Measurements from ENCODE around the gene CEP20.

CEP20 gene

GRCh38 chr16:15836965-15837611 is 51.3 kb downstream of the CEP20 start:
- FAIRE-seq (no peak), DNase-seq (ENCODE audit: extremely low spot score, insufficient read length, low read depth) (no peak)

DNA sequence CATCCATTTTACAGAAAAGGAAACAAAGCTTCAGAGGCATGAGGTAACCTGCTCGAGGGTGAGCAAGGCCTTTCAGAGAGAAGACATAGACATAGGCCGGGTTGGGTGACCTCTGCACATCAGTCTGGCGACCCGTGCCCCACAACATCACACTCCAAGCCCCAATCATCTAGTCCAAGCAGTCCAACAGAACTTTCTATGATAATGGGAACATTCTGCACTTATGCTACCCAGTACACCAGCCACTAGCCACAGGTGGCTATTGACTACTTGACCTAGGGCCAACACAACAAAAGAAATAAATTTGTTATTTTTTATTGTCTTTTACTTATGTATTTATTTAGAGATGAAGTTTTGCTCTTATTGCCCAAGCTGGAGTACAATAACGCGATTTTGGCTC is 52.3 kb downstream of the CEP20 start:
- FAIRE-seq, result no peak
- DNase-seq (ENCODE audit: extremely low spot score, insufficient read length, low read depth), result no peak

GRCh38 chr16:15835136-15835878 is 53.1 kb downstream of the CEP20 start:
- FAIRE-seq (no peak), DNase-seq (ENCODE audit: extremely low spot score, insufficient read length, low read depth) (no peak)

DNA sequence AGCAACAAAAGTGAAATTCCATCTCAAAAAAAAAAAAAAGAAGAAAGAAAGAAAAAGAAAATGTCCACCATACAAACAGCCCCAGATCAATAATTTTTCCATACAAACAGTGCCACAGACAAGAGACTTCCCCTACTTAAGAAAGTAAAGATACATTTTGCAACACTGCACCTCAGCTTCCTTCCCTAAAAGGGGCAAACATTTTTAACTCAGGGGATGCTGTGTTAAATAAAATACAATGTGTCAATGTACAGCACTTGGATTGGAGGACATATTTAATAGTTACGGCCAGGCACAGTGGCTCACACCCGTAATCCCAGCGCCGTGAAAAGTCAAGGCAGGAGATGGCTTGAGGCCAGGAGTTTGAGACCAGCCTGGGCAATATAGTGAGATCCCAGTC is 53.9 kb downstream of the CEP20 start:
- DNase-seq (ENCODE audit: extremely low spot score, insufficient read length, low read depth) (no peak), FAIRE-seq (no peak)

GRCh38 chr16:15833541-15833940 is 54.9 kb downstream of the CEP20 start:
- DNase-seq (ENCODE audit: extremely low spot score, insufficient read length, low read depth) (no peak), FAIRE-seq (no peak)

- no peak for DNase-seq (ENCODE audit: extremely low spot score, insufficient read length, low read depth)
- no peak for FAIRE-seq
Measured at GRCh38 chr16:15832241-15832640, 56.2 kb downstream of the CEP20 start.

- DNase-seq (ENCODE audit: extremely low spot score, insufficient read length, low read depth), result no peak
- FAIRE-seq, result no peak
Measured at GRCh38 chr16:15830832-15831451, 57.5 kb downstream of the CEP20 start.

DNA sequence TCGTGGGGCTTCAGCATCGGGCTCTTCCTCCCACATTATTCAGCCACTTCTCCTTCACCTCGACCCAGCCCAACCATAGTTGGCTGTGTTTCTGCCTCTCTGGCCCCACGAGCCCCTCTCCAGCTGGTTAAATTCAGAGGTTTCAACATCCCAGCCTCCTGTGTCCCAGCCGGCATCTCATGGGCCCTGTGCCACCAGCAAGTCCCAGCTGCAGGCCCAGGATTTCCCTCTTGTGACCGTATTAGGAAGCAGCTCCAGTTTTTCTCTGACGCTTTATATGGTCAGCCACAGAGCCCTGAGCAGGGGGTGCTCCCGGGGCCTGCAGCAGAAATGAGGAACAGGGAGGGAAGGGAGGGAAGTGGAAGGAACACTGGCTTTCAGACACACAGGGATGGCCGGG is 58.9 kb downstream of the CEP20 start:
- no peak for FAIRE-seq
- DNase-seq (ENCODE audit: extremely low spot score, insufficient read length, low read depth), result no peak

GRCh38 chr16:15827709-15828343 is 60.6 kb downstream of the CEP20 start:
- FAIRE-seq (no peak), DNase-seq (ENCODE audit: extremely low spot score, insufficient read length, low read depth) (no peak)

DNA sequence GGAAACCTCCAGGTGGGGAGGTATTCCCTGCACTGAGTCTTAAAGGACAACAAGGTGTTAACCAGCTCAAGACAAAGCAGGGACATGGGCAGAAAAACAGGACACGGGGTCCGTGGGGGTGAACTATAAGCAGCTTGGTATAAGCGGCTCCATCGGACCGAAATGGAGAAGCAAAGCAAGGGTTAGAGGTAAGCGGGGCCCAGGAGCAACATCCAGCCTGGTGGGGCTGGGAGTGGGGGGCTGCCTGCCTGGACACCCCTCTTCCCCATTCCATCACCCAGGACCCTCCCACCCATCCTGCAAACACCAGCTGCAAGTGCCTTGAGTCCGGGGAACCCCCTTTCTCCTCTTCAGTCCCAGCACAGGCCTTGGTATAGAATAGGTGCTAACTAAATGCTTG is 61.1 kb downstream of the CEP20 start:
- no peak for FAIRE-seq
- no peak for DNase-seq (ENCODE audit: extremely low spot score, insufficient read length, low read depth)

GRCh38 chr16:15825750-15826305 is 62.6 kb downstream of the CEP20 start:
- DNase-seq (ENCODE audit: extremely low spot score, insufficient read length, low read depth) (no peak), FAIRE-seq (no peak)

DNA sequence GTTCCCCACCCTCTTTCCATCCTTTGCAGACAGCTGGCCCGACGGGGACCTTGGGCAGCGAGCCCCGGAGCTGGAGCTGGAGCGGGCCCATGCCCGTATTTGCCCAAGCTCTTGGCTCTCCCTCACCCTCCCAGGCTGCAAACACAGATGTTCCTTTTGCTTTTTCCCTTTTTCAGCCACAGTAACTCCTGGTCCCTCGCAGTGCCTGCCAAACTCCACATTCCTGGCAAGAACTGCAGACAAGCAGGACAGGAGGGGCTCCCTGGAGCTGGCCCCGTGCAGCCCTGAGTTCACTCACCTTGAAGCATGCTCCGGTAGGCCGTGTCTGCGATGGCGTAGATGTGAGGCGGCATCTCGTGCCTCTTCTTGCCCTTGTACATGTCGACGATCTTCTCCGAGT is 65.4 kb downstream of the CEP20 start:
- DNase-seq (ENCODE audit: extremely low spot score, insufficient read length, low read depth) (no peak), FAIRE-seq (no peak)

DNA sequence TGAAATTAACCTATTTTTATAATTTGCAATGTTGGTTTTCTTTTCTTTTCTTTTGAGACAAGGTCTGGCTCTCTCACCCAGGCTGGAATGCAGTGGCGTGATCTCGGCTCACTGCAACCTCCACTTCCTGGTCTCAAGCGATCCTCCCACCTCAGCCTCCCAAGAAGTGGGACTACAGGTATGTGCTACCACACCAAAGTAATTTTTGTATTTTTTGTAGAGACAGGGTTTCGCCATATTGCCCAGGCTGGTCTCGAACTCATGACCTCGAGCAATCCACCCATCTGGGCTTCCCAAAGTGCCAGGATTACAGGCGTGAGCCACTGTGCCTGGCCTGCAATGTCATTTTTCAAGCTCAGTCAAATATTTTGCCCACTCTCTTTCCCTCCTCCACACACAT is 67.6 kb downstream of the CEP20 start:
- FAIRE-seq (no peak), DNase-seq (ENCODE audit: extremely low spot score, insufficient read length, low read depth) (no peak)

DNA sequence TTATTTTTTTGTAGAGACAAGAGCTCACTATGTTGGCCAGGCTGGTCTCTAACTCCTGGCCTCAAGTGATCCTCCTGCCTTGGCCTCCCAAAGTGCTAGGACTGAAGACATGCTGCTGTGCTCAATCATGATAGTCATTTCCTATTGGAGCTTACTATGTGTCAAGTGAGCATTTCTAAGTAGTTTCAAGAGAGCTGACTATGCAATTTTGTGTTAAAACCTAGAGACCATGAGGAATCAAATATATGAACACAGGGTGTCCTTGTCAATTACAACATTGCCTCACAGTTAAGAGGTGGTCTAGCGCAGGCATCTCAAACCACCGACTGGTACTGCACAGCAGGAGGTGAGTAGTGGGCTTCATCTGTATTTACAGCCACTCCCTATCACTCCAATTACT is 69.4 kb downstream of the CEP20 start:
- DNase-seq (ENCODE audit: extremely low spot score, insufficient read length, low read depth) (no peak), FAIRE-seq (no peak)

DNA sequence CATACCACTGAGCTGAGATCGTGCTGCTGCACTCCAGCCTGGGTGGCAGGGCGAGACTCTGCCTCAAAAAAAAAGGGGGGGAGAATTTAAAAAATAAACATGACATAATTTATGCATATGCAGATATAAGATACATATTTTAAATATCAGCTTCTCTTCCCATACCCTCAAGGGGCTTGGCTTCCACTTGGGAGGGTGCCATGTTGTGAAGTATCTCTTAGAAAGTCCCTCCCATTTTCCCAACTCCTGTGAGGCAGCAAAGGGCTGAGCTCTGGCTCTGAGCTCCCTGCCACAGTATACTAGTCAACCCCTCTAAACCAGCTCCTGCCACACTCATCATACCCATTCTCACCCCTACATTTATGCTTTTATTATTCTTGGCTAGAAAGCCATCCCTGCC is 71.0 kb downstream of the CEP20 start:
- FAIRE-seq (no peak), DNase-seq (ENCODE audit: extremely low spot score, insufficient read length, low read depth) (no peak)

DNA sequence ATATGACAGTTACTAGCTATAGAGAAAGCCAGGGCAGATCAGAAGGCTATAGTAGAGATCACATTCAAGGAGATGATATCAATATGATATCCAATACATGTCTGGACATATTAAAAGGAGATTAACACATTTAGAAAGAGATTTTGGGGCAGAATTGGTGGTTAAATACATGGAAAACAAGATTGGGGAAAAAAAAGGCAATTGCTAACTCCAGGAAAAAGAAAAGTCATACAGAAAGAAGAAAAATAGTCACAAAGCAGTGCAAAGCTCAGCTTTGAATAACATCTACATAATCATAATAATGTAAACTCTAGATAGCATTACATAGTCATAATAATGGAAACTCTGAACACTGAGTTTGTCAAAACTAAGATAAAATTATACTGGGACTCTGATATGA is 72.2 kb downstream of the CEP20 start:
- FAIRE-seq, result no peak
- no peak for DNase-seq (ENCODE audit: extremely low spot score, insufficient read length, low read depth)

All from GM18507 (cell line).